ENCODE data around the gene PRRX2.

PRRX2 gene

DNA sequence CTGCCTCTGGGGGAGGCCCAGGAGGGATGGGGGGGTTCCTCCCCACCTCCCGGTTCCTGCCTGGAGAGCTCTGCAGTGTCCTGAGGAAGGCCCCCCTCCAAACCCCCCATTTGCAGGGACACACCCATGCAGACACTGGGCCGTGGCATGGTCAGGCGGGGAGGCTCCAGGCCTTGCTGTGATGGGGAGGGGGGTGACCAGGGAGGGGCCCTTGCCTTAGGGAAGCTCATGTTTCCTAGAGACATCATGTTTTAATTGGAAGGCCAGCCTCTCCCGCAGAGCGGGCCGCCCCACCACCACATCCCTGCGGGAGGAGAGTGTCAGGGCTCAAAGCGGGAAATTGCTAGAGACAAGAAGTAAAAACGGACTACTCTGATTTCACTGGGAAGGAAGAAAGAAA lies 12.0 kb downstream of the PRRX2 start:
- DNase-seq (ENCODE audit: low read depth, low spot score), result no peak

GRCh38 chr9:129678844-129679243 lies 13.4 kb downstream of the PRRX2 start:
- DNase-seq (ENCODE audit: low read depth, low spot score), result no peak

- no peak for DNase-seq (ENCODE audit: low read depth, low spot score)
Observed at GRCh38 chr9:129679537-129679936, 14.1 kb downstream of the PRRX2 start.

DNA sequence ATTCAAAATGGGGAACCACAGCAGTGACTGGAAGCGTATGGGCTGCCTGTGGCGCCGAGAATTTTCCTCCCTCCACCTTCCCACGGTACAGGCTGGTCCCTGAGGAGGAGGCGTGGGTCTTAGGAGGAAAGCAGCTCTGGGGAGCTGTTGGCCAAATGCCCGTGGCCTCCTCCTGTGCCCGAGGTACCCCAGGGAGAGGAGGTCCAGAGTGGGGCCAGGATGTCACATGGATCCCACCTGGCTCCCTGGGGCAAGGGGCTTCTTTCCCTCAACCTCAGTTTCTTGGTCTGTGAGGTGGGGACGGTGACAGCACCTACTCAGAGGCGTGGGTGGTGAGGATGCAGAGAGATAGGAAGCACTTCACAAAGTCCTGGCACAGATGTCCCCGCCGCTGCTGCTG lies 16.5 kb downstream of the PRRX2 start:
- no peak for DNase-seq (ENCODE audit: low read depth, low spot score)

DNA sequence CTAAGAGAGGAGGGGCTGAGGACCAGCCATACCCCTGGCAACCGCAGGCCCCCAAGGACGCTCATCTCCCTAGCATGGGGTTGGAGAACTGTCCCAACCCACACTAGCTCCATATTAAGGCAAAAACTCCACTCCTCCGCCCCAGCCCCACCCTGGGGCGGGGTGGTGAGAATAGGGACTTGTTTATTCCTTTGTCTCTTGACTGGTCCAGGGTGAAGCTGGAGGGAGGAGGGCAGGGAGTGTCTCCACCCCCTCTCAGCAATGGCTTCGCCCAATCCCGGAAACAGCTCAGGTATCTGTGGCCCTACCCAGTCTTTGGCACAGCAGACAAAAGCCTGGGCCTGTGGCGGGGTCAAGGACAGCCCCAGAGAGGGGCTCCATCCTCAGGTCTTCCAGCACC lies 16.9 kb downstream of the PRRX2 start:
- no peak for DNase-seq (ENCODE audit: low read depth, low spot score)

GRCh38 chr9:129685220-129685932 lies 19.9 kb downstream of the PRRX2 start:
- peak; percentile 32 for DNase-seq (ENCODE audit: low read depth, low spot score)

DNA sequence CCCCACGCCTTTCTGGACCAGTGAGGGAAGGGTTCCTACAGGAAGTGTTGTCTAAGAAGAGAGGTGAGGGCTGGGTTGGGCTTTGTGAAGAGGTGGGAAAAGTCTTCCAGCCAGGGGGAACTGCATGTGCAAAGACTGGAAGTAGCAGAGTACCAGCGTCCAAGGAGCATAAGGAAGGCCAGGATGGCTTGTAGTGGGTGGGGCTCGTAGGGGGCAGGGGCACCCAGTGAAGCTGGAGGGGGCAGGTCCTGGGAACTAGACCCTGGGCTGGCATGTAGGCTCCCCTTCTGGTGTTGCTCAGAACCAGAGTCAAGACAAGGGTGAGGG lies 20.4 kb downstream of the PRRX2 start:
- no peak for DNase-seq (ENCODE audit: low read depth, low spot score)

DNA sequence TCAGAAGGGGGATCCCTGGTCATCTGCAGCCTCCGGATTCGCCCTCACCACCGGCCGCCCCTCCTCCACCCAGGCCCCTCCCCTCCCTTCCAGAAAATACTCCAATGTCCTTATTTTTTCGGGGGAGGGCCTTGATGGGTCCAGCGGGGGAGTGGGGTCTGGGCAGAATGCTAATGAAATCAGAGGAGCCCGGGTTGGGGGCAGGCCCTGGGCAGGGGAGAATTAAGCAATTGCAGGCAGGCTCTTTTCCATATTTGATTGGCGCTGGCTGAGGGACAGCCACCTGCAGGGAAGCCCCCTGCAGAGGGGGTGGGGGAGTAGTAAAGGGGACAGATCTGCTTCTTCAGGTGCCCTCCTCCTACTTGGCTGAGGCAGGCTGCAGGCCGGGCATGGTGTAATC lies 21.3 kb downstream of the PRRX2 start:
- no peak for DNase-seq (ENCODE audit: low read depth, low spot score)

- DNase-seq (ENCODE audit: low read depth, low spot score), result no peak
Observed at GRCh38 chr9:129687391-129687790, 21.9 kb downstream of the PRRX2 start.

- no peak for DNase-seq (ENCODE audit: low read depth, low spot score)
Observed at GRCh38 chr9:129688285-129689043, 23.0 kb downstream of the PRRX2 start.

DNA sequence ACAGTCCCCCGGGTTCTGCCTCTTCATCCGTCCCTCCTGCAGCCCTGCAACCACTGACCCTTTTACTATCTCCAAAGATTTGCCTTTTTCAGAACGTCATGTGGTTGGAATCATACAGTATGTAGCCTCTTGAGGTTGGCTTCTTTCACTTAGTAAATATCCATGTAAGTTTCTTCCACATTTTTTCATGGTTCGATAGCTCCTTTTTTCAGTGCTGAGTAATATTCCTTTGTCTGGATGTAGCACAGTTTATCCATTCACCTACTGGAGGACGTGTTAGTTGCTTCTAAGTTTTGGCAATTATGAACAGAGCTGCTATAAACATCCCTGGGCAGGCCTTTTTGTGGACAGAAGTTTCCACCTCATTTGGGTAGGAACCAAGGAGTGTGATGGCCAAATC lies 27.1 kb downstream of the PRRX2 start:
- no peak for DNase-seq (ENCODE audit: low read depth, low spot score)

DNA sequence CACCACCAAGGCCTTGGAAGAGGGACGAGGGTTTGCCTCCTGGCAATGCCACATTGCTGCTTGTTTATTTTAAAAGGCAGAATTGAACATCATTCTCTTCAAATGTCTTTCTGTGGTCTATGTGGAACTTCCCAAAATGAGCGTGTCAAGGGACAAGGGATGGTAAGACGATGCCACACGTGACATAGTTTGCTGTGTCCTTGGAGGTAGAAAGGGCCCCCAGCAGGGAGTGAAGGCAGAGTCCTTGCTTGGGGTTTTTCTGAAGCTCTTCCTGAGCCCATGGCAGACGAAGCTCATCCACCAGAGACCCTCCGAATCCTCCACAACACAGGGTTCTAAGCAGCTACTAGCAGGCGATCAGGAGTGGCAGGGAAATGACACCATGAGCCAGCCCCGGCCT lies 28.3 kb downstream of the PRRX2 start:
- no peak for DNase-seq (ENCODE audit: low read depth, low spot score)

GRCh38 chr9:129694243-129694646 lies 28.8 kb downstream of the PRRX2 start:
- peak; percentile 26 for DNase-seq (ENCODE audit: low read depth, low spot score)

GRCh38 chr9:129695870-129696269 lies 30.4 kb downstream of the PRRX2 start:
- no peak for DNase-seq (ENCODE audit: low read depth, low spot score)

DNA sequence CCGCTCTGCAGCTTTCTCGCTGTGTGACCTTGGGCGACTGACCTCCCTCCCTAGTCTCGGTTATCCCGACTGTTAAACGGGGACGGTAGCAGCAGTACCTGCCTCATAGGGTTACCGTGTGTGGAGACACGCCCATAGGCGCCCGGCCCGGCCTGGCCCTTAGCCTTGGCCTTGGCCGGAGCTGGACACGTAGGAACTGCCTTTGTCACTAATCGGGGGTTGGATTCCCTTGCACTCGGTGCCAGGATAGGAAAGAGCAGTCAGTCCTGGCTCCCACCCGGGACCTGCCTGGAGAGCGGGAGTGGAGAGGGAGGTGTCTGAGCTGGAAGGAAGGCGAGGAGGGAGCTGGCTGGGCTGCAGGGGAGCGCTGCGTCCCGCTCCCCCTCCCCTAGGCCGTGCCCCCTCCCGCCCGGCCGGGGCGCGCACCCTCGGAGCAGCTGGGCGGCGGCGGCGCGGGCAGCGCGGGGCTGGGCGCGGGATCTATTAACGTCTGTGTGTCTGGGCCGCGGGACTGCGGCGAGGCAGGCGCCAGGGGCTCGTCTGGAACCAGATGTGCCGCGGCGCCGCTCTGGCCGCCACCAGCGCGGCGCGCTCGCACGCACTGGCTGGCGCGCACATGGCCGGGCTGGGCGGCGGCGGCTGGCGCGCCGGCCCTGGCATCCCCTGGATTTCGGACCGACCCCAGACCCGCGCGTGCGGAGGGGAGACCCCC lies 31.7 kb downstream of the PRRX2 start:
- peak; percentile 83 for DNase-seq (ENCODE audit: low read depth, low spot score)

DNA sequence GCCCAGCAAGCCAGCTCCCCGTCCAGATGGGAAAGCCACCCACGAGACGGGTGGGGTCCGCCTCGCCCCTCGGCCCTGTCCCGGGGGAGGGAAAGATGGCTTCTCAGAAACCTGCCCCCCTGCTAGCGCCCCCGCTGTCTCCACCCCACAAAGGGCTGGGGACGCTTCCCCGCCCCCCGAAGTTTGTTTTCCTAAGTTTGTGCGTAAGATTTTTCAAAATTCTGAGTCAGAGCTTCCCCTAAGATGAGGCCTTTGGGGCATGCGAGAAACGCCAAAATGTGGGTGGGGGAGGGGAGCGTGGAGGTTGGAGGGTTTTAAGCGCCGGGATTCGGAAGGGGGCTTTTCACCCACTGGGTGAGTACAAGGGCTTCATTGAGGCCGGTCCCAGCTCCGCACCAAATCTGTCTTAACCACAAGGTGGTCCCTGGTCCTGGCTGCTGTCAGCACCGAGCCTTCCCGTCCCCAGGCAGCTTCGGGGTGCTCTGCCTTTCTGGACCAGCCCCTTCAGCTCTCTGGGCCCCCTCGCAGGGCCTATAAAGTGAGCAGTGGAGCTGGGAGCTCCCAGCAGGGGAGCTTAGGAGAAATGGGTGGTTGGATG lies 32.3 kb downstream of the PRRX2 start:
- peak; percentile 59 for DNase-seq (ENCODE audit: low read depth, low spot score)

- no peak for DNase-seq (ENCODE audit: low read depth, low spot score)
Observed at GRCh38 chr9:129698254-129698757, 32.9 kb downstream of the PRRX2 start.

- DNase-seq (ENCODE audit: low read depth, low spot score), result no peak
Observed at GRCh38 chr9:129701054-129701453, 35.6 kb downstream of the PRRX2 start.

DNA sequence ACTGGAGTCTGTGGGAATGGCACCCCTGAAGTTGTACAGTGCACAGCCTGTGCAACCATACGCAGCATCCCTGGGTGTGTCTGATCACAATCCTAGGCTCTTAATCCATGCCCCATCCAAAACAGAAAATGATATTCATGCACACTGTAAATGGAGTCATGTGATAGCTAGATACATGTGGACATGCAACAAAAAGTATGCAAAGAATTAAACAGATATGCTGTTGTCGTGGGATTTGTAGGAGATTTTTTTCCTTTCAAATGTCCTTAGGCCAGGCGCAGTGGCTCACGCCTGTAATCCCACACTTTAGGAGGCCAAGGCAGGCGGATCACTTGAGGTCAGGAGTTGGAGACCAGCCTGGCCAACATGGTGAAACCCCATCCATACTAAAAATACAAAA lies 36.1 kb downstream of the PRRX2 start:
- DNase-seq (ENCODE audit: low read depth, low spot score), result no peak

DNA sequence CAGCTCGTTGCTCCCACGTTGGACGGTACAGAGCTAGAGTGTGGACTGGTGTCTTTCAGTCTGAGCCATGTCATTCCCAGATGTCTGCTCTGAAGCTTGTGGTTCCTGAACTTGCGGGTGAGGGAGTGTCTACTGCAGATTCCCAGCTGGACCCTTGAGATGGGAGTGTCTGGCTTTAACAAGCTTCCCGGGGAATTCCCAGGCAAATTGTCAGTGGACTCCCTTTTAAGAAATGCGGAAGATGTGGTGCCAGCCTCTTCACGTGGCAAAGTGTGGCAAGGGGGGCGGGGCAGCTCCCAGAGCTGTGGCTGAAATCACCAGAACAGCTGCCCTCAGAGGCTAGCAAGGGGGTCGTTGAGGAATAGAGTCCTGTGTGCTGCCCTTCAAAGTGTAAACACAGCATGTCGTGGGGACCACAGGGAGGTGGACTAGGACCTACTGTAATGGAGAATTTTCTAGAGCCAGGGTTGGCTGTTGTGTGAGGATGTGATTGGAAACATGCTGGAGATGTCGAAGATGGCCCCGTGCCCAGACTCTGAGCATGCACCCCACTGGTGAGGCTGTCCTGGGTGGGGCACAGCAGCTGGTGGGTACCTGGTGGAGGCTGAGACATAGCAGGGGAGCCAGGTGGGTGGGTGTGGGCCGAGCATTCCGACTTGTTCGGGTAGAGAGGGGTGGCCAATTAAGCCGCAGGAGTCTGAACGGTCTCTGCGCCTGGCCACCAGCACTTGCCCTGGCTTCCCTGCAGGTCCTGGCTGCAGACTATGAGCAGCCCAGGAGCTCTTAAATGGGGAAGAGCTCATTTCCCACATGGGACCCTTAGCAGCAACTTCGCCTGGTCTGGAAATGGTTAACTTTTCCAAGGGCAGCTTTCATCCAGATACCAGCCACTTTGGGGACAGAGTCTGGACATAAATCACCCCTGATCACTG lies 37.4 kb downstream of the PRRX2 start:
- no peak for DNase-seq (ENCODE audit: low read depth, low spot score)

All from astrocyte of the hippocampus (primary cell).